Activated effector memory CD4-positive, alpha-beta T cell treated with Interleukin-2 at 50 U/mL for 16 hours (primary cell): ENCODE measurements around the gene PFN1.

Experiments used
- DNase-seq: peaks from one replicate; pipeline ENCODE4 v3.0.0-alpha.2; 2020

Gene PFN1

GRCh38 chr17:4967539-4968485, 19.5 kb upstream of the PFN1 start, which contains the start of gene SPAG7:
SPAG7 (minus strand) TSS chr17:4967817; CDS start chr17:4967804, 13 bp downstream.
- DNase-seq: peak; percentile 93

DNA sequence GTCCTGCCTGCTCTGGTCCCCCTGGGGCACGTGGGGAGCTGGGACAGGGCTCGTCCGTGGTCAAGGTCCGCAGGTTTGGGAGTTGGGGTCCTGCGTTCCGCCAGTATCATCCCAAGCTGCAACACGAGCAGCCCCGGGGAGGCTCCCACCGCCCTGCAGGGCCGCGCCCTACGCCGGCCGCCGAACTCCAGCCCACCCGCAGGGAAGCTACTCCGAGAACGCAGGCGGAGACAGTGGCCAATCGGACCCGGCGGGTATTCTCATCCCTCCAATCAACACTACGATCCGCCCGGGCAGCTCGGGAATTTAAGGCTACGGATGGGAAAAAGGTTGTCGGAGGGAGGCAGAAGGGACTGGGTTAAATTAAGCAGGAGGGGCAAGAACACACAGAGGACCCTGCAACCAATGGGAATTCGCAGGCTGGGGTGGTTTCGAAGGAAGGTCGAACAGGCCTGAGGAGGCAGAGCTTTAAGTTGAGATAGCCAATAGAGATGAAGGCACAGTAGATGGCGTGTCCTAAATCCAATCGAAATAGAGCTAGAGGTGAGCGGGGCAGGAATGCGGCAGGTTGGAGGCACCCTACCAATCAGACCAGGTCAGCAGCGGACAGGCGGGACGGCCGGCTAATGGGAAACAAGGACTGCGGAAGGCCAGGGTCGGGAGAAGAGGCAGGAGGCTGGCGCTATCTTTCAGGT, 18.7 kb upstream of the PFN1 start:
- peak; percentile 92 for DNase-seq

- DNase-seq: no peak
Observed at GRCh38 chr17:4965311-4965986, 17.1 kb upstream of the PFN1 start.

GRCh38 chr17:4960279-4960922, 12.1 kb upstream of the PFN1 start:
- DNase-seq: no peak

- DNase-seq: no peak
Observed at GRCh38 chr17:4959261-4959965, 11.1 kb upstream of the PFN1 start.

GRCh38 chr17:4958102-4958501, 9.8 kb upstream of the PFN1 start:
- no peak for DNase-seq

DNA sequence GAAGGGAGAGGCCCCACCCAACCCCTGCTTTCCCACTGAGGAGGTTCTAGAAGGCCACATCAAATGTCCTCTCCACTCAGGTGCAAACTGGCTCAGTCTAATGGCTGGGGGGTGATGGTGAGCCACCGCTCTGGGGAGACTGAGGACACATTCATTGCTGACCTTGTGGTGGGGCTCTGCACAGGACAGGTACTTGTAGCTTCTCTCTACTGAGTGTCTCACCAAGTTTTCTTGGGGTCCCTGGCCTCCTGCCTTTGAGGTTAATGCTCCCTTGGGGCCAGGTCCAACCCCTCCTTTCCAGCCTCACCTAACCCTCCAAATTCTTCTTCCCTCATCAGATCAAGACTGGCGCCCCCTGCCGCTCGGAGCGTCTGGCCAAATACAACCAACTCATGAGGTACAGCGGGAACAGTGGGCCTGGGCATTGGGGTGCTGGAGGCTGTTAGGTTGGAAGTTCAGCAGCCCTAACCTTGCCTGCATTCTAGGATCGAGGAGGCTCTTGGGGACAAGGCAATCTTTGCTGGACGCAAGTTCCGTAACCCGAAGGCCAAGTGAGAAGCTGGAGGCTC, 8.2 kb upstream of the PFN1 start:
- DNase-seq: no peak

DNA sequence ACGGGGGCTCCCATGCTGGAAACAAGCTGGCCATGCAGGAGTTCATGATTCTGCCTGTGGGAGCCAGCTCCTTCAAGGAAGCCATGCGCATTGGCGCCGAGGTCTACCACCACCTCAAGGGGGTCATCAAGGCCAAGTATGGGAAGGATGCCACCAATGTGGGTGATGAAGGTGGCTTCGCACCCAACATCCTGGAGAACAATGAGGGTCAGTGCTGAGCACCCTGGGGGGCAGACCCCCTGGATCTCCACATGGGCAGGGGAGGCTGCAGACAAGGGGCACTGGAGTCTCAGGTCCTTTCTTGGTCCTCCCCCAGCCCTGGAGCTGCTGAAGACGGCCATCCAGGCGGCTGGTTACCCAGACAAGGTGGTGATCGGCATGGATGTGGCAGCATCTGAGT, 6.8 kb upstream of the PFN1 start:
- DNase-seq: no peak

GRCh38 chr17:4953451-4953961, 5.2 kb upstream of the PFN1 start:
- no peak for DNase-seq

GRCh38 chr17:4951486-4951885, 3.2 kb upstream of the PFN1 start:
- no peak for DNase-seq

- DNase-seq: no peak
Observed at GRCh38 chr17:4950746-4951204, 2.4 kb upstream of the PFN1 start, which contains the start of gene ENO3. ENO3 (plus strand) TSS chr17:4951119; CDS start chr17:4951830, 711 bp downstream.

DNA sequence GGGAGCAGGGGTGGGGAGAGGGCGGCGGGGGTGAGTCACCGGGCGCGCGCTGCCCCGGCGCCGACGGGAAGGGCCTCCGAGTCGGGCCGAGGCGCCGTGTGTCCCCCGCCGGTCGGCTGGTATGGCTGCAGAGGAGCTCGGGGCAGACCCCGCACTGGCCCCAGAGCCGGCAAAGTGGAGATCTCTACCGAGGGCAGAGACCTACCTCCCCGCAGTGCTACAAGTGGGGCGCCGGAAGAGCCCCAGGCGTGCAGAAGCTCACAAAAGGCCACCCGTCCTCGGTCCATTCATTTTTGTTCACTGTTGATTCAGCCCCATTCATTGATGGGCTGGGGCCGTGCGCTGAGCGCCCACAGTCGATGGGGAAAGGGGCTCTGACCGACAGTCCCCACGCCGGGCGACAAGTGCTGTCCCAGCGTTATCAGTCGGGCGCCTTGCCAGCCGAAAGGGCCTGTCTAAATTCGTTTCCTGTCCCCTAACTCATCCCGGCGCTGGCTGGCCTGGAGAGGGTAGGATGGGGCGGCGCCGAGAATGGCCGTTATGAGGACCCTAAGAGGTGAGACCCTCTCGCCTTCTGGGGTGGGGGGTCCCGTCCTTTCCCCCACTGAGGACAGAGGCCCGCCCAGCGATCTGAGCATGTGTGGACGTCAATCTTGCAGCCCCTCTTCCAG, 1.9 kb upstream of the PFN1 start:
- DNase-seq: peak; percentile 51

DNA sequence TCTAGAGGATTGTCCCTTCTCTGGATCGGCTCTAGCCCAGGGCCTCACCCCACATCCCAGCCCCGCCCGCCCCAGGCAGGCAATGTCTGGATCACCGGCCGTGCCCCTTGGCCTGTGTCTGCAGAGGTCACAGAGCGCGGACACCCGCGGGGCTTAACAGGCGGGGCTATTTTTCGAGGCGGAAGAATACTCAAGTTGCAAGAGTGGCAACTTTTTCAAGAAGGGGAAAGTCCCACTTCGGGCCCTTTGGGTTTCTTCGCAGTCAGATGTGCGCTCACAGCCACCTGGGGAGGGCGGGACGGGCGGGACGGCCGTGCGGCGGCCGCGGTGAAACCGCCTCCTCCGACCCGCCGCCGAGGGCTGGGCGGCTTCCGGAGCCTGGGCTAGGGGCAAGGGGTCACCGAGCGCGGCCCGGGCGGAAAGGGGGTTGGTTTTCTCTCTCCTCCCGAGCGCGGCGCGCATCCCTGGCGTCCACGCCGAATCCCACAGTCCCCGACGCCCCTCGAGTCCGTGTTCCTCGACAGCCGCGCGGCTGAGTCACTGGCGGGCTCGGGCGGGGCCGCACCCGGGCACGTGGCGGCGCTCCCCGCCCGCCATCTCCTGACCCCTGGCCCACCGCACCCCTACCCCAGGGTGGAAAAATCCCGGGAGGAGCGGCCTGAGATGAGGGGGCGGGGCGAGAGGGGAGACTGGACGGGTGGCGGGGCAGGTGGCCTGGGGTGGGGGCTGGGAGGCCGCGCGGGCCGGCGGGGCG, 1.2 kb upstream of the PFN1 start:
- DNase-seq: peak; percentile 68

DNA sequence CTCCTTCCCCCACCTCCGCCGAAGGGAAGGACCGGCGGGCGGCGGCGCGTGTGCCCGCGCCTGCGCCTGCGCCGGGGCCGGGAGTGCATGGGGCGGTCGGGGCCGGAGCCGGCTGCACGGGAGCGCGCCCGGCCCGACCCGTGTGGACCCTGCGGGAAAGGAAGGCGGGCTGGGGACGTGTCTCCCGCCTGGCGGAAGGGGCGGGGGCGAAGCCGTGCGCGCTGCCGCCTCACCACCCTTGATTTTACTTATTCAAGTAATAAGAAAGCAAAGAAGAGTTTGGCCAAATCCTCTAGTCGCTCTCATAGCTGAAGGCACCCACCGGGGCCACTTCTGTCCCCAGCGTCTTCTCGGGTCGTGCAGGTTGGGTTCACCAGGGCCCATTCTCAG, 596 bp upstream of the PFN1 start:
- peak; percentile 67 for DNase-seq

DNA sequence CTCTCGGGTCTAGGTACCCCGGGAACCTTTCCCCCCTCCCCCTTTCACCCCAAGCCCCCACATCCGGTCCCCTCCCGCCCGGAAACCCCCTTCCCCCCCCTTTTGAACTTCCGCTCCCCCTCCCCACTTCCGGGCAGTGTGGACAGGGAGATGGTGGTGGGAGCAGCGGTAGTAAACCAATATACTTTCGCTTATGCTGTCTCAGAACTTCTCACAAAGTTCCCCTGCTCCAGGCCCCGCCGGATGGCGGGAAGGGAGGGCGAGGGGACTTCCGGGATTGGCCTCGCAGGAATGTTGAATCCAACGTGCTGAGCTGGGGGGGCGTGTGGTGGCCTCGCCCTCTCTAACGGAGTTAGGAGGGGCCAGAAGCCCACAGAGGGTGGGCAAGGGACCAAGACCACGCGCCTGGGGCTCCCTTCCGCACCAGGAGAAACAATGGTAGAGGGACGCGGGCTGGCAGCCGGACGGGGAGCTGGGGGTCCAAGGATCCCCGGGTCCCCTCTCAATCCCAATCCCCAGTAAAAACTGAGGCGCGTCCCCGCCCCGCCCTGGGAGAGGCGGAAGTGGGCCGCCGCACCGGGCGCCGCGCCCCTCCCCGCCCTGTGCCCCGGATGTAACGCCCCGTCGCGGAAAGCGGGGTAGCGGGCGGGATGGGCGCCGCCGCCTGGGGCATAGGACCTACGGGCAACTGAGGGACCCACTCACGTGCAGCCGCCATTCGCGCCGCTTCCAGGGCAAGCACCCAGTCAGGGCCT, 742 bp downstream of the PFN1 start:
- peak; percentile 65 for DNase-seq

GRCh38 chr17:4947010-4947410, 1.3 kb downstream of the PFN1 start:
- no peak for DNase-seq

GRCh38 chr17:4946312-4946976, 1.9 kb downstream of the PFN1 start:
- DNase-seq: no peak

GRCh38 chr17:4945944-4946280, 2.4 kb downstream of the PFN1 start:
- DNase-seq: no peak
